Suprapubic skin (tissue), 4 donors: ENCODE measurements around the gene DDAH1. TPM values are rescaled to one million over a fixed set of nuclear protein-coding genes. Genes with fewer than 3 reads are reported as not detected.

Experiments used
- DNase-seq, 2 donors: peaks; one replicate each; pipeline ENCODE4 v3.0.0-alpha.2; 2019; ENCODE audit warnings: low spot score in 2 of 2
- H3K27ac ChIP-seq: fragments of 200-600 bp; sonication (generic); one replicate; pipeline ENCODE4 v1.5.1; 2019
- H3K27me3 ChIP-seq: fragments of 200-600 bp; sonication (generic); one replicate; pipeline ENCODE4 v1.5.1; 2019
- H3K36me3 ChIP-seq: fragments of 200-600 bp; sonication (generic); one replicate; pipeline ENCODE4 v1.5.1; 2019
- H3K4me1 ChIP-seq: fragments of 200-600 bp; sonication (generic); one replicate; pipeline ENCODE4 v1.5.1; 2019
- H3K4me3 ChIP-seq: fragments of 200-600 bp; sonication (generic); one replicate; pipeline ENCODE4 v1.5.1; 2019; ENCODE audit warnings: mild to moderate bottlenecking
- H3K9me3 ChIP-seq: fragments of 200-600 bp; sonication (generic); one replicate; pipeline ENCODE4 v1.5.1; 2019
- CTCF ChIP-seq, 2 donors: fragments of 200-600 bp in 1 of 2; fragments of 450-650 bp in 1 of 2; sonication (generic) in 1 of 2; IDR thresholded peaks; one replicate each; pipeline ENCODE4 v1.5.1; 2016 to 2019; ENCODE audit warnings: antibody characterized with exemption in 2 of 2, mild to moderate bottlenecking in 1 of 2, moderate library complexity in 1 of 2
- EP300 ChIP-seq: sonication (generic); formaldehyde crosslinking; IDR thresholded peaks from one replicate; pipeline ENCODE4 v1.6.1; 2017; ENCODE audit warnings: antibody characterized with exemption
- POLR2A ChIP-seq, 2 donors: fragments of 450-650 bp; IDR thresholded peaks; one replicate each; pipeline ENCODE4 v1.6.1; 2017; ENCODE audit warnings: antibody characterized with exemption in 2 of 2, mild to moderate bottlenecking in 2 of 2, moderate library complexity in 2 of 2
- POLR2AphosphoS5 ChIP-seq, 3 donors: sonication (generic); formaldehyde crosslinking; IDR thresholded peaks; one replicate each; pipeline ENCODE4 v1.6.1; 2017; ENCODE audit warnings: antibody characterized with exemption in 3 of 3
- WGBS: methylation state at CpG from one replicate; pipeline ENCODE4 v1.1.5; 2018; 5-methylcytosine and 5-hydroxymethylcytosine counted together
- total RNA-seq, 4 donors: library from RNA; depleted of rRNA; stranded (reverse); fragments of >200 nt; gene quantifications; one replicate each; pipeline ENCODE4 v1.1.0, GENCODE V29; 2016

The DDAH1 gene
- total RNA-seq, 4 donors from 2014 or later = 10.4 to 19.6 (median 15.5) TPM

- no peak for DNase-seq
- 68% methylated on average over 1 of the region's 1 CpG for WGBS
- Histone ChIP-seq H3K27ac (no peak overlapping the region), H3K4me3 (no peak overlapping the region), H3K36me3 (no peaks in the 10 kb centered on the region), H3K4me1 (no peaks in the 10 kb centered on the region), H3K27me3 (no peaks in the 10 kb centered on the region), H3K9me3 (peaks cover 11% of the 10 kb centered on the region)
- TF ChIP-seq CTCF (IDR thresholded peaks at IDR 0.05) (no peak), POLR2AphosphoS5 (IDR thresholded peaks at IDR 0.05) (no peak), EP300 (no peak), POLR2A (IDR thresholded peaks at IDR 0.05) (no peak)
Observed at GRCh38 chr1:85421179-85421578, 43.8 kb downstream of the DDAH1 start.

- DNase-seq = no peak
- no peak overlapping the region for H3K27ac ChIP-seq
- TF ChIP-seq POLR2A (IDR thresholded peaks at IDR 0.05) = no peak
- no peak for TF ChIP-seq EP300
- no peaks in the 10 kb centered on the region for H3K27me3 ChIP-seq
- 70% methylated on average over 1 of the region's 1 CpG for WGBS
- H3K9me3 ChIP-seq = peaks cover 11% of the 10 kb centered on the region
- no peaks in the 10 kb centered on the region for H3K4me1 ChIP-seq
- H3K4me3 ChIP-seq = no peak overlapping the region
- no peaks in the 10 kb centered on the region for H3K36me3 ChIP-seq
Observed at GRCh38 chr1:85420199-85420598, 44.8 kb downstream of the DDAH1 start.

- no peak for DNase-seq
- no peaks in the 10 kb centered on the region for H3K27me3 ChIP-seq
- WGBS = 87% methylated on average over 3 of the region's 3 CpGs
- TF ChIP-seq EP300 (no peak), POLR2AphosphoS5 (IDR thresholded peaks at IDR 0.05) (no peak), CTCF (IDR thresholded peaks at IDR 0.05) (no peak), POLR2A (IDR thresholded peaks at IDR 0.05) (no peak)
- H3K4me3 ChIP-seq = no peak overlapping the region
- peaks cover 11% of the 10 kb centered on the region for H3K9me3 ChIP-seq
- no peaks in the 10 kb centered on the region for H3K36me3 ChIP-seq
- no peak overlapping the region for H3K27ac ChIP-seq
- no peaks in the 10 kb centered on the region for H3K4me1 ChIP-seq
Observed at GRCh38 chr1:85417876-85418275, 47.1 kb downstream of the DDAH1 start.

GRCh38 chr1:85417017-85417416, 47.9 kb downstream of the DDAH1 start:
- H3K27me3 ChIP-seq = no peaks in the 10 kb centered on the region
- H3K27ac ChIP-seq = no peak overlapping the region
- DNase-seq = no peak
- H3K36me3 ChIP-seq = no peaks in the 10 kb centered on the region
- peaks cover 11% of the 10 kb centered on the region for H3K9me3 ChIP-seq
- no peak for TF ChIP-seq CTCF (IDR thresholded peaks at IDR 0.05)
- TF ChIP-seq POLR2A (IDR thresholded peaks at IDR 0.05) = no peak
- TF ChIP-seq EP300 = no peak
- TF ChIP-seq POLR2AphosphoS5 (IDR thresholded peaks at IDR 0.05) = no peak
- 66% methylated on average over 5 of the region's 5 CpGs for WGBS
- H3K4me1 ChIP-seq = peaks cover 4% of the 10 kb centered on the region
- no peak overlapping the region for H3K4me3 ChIP-seq

- Histone ChIP-seq H3K27me3 (no peaks in the 10 kb centered on the region), H3K4me1 (peaks cover 4% of the 10 kb centered on the region), H3K27ac (no peak overlapping the region), H3K4me3 (no peak overlapping the region), H3K9me3 (no peaks in the 10 kb centered on the region), H3K36me3 (no peaks in the 10 kb centered on the region)
- WGBS = 79% methylated on average over 1 of the region's 1 CpG
- no peak for DNase-seq
- TF ChIP-seq POLR2AphosphoS5 (IDR thresholded peaks at IDR 0.05) (no peak), EP300 (no peak), CTCF (IDR thresholded peaks at IDR 0.05) (no peak), POLR2A (IDR thresholded peaks at IDR 0.05) (no peak)
Observed at GRCh38 chr1:85413169-85413568, 51.8 kb downstream of the DDAH1 start.
